ENCODE results near the gene GAK. TPM values are rescaled to one million over a fixed set of nuclear protein-coding genes. Genes with fewer than 3 reads are reported as not detected.

The GAK gene
- total RNA-seq, 1 donor from 2014 or later = 86.9 TPM

- H3K27ac ChIP-seq (ENCODE audit: low read depth, low read length) = no peak overlapping the region
- no peaks in the 10 kb centered on the region for H3K79me2 ChIP-seq (ENCODE audit: insufficient read depth, low read length)
- no peak overlapping the region for H3K4me2 ChIP-seq (ENCODE audit: low read length)
- no peaks in the 10 kb centered on the region for H3K4me1 Mint-ChIP-seq (ENCODE audit: low read depth, unreplicated experiment)
- H3K4me1 ChIP-seq (ENCODE audit: insufficient read depth, low read length) = no peaks in the 10 kb centered on the region
- no peaks in the 10 kb centered on the region for H3K36me3 Mint-ChIP-seq (ENCODE audit: low read depth, unreplicated experiment)
- peaks cover 6% of the 10 kb centered on the region for H3K9me3 Mint-ChIP-seq (ENCODE audit: unreplicated experiment)
- H3K4me3 ChIP-seq (ENCODE audit: insufficient read depth, low read depth, low read length) = no peak overlapping the region
- TF ChIP-seq CTCF (IDR thresholded peaks at IDR 0.05; ENCODE audit: insufficient read depth, low read depth, low read length) (no peak), EZH2 (IDR thresholded peaks at IDR 0.05; ENCODE audit: insufficient read depth, low read length) (no peak)
- FAIRE-seq = no peak
- H2AFZ ChIP-seq (ENCODE audit: low read depth, low read length) = no peak overlapping the region
- DNase-seq (ENCODE audit: low read depth) = no peak
- peaks cover 8% of the 10 kb centered on the region for H4K20me1 ChIP-seq (ENCODE audit: insufficient read depth, low read length)
- peaks cover 35% of the 10 kb centered on the region for H3K27me3 ChIP-seq (ENCODE audit: insufficient read depth, low read length)
- H3K27me3 Mint-ChIP-seq (ENCODE audit: low read depth, unreplicated experiment) = peaks cover 62% of the 10 kb centered on the region
- H3K27ac Mint-ChIP-seq (ENCODE audit: unreplicated experiment) = no peak overlapping the region
- H3K36me3 ChIP-seq (ENCODE audit: insufficient read depth, low read length) = no peaks in the 10 kb centered on the region
- no peak overlapping the region for H3K4me3 Mint-ChIP-seq (ENCODE audit: unreplicated experiment)
- peaks cover 4% of the 10 kb centered on the region for H3K9me3 ChIP-seq (ENCODE audit: insufficient read depth, low read depth, low read length)
- H3K9ac ChIP-seq (ENCODE audit: low read length) = no peak overlapping the region
These were observed 109.5 kb downstream of the GAK start for GRCh38 chr4:822361-823175.

DNA sequence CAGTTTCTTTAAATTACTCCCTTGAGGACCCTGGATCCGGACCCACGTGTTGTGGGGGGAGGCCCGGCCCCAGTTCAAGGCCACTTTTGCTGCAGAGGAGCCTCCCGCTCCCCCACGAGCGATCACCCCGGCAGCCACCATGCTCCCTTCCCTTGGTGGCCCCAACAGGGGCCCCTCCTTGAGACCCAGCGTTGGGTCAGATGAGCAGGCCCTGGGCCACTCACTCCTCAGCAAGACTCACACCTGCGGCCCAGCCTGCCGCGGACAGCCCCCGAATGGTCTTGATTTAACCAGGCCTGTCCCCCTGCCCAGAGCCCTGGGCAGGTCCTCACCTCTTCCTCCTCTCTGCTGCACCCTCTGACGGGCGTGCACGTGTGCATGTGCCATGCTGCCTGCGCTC, 110.5 kb downstream of the GAK start:
- DNase-seq (ENCODE audit: low read depth) (no peak), FAIRE-seq (no peak)
- Mint-ChIP-seq H3K9me3 (ENCODE audit: unreplicated experiment) (peaks cover 6% of the 10 kb centered on the region), H3K4me1 (ENCODE audit: low read depth, unreplicated experiment) (peaks cover 1% of the 10 kb centered on the region), H3K4me3 (ENCODE audit: unreplicated experiment) (no peak overlapping the region), H3K36me3 (ENCODE audit: low read depth, unreplicated experiment) (no peaks in the 10 kb centered on the region), H3K27me3 (ENCODE audit: low read depth, unreplicated experiment) (peaks cover 63% of the 10 kb centered on the region), H3K27ac (ENCODE audit: unreplicated experiment) (no peak overlapping the region)
- TF ChIP-seq CTCF (IDR thresholded peaks at IDR 0.05; ENCODE audit: insufficient read depth, low read depth, low read length) (no peak), EZH2 (IDR thresholded peaks at IDR 0.05; ENCODE audit: insufficient read depth, low read length) (no peak)
- H4K20me1 ChIP-seq (ENCODE audit: insufficient read depth, low read length) = peaks cover 8% of the 10 kb centered on the region
- H2AFZ ChIP-seq (ENCODE audit: low read depth, low read length) = no peak overlapping the region
- H3K27me3 ChIP-seq (ENCODE audit: insufficient read depth, low read length) = peaks cover 36% of the 10 kb centered on the region
- H3K79me2 ChIP-seq (ENCODE audit: insufficient read depth, low read length) = no peaks in the 10 kb centered on the region
- peaks cover 4% of the 10 kb centered on the region for H3K9me3 ChIP-seq (ENCODE audit: insufficient read depth, low read depth, low read length)
- H3K27ac ChIP-seq (ENCODE audit: low read depth, low read length) = no peak overlapping the region
- H3K4me1 ChIP-seq (ENCODE audit: insufficient read depth, low read length) = no peaks in the 10 kb centered on the region
- no peak overlapping the region for H3K4me3 ChIP-seq (ENCODE audit: insufficient read depth, low read depth, low read length)
- no peak overlapping the region for H3K4me2 ChIP-seq (ENCODE audit: low read length)
- H3K36me3 ChIP-seq (ENCODE audit: insufficient read depth, low read length) = no peaks in the 10 kb centered on the region
- H3K9ac ChIP-seq (ENCODE audit: low read length) = no peak overlapping the region

DNA sequence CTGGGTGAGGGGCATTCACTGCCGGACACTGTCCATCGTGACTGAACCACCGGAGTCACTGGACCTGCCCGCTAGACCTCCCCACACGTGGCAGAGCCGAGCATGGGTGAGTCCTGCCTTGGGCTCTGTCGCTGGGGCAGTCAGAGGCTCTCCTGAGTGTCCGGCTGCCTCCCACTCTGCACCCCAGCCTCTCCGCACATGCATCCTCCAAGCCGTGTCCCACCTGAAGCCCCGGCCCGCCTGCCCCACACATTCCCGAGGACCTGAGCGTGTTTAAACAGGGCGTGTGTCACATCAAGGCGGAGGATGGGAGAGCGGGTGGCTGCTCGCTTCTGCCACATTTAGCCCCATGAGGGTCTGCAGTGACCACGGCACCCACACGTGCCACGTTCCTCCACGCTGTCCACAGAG, 110.9 kb downstream of the GAK start:
- H3K9ac ChIP-seq (ENCODE audit: low read length) = no peak overlapping the region
- FAIRE-seq (no peak), DNase-seq (ENCODE audit: low read depth) (no peak)
- H3K4me1 ChIP-seq (ENCODE audit: insufficient read depth, low read length) = no peaks in the 10 kb centered on the region
- TF ChIP-seq CTCF (IDR thresholded peaks at IDR 0.05; ENCODE audit: insufficient read depth, low read depth, low read length) = no peak
- no peaks in the 10 kb centered on the region for H3K36me3 Mint-ChIP-seq (ENCODE audit: low read depth, unreplicated experiment)
- no peak overlapping the region for H3K27ac Mint-ChIP-seq (ENCODE audit: unreplicated experiment)
- peaks cover 8% of the 10 kb centered on the region for H4K20me1 ChIP-seq (ENCODE audit: insufficient read depth, low read length)
- peaks cover 4% of the 10 kb centered on the region for H3K9me3 ChIP-seq (ENCODE audit: insufficient read depth, low read depth, low read length)
- peaks cover 6% of the 10 kb centered on the region for H3K9me3 Mint-ChIP-seq (ENCODE audit: unreplicated experiment)
- H3K4me3 ChIP-seq (ENCODE audit: insufficient read depth, low read depth, low read length) = no peak overlapping the region
- H3K79me2 ChIP-seq (ENCODE audit: insufficient read depth, low read length) = no peaks in the 10 kb centered on the region
- no peak overlapping the region for H3K4me3 Mint-ChIP-seq (ENCODE audit: unreplicated experiment)
- H3K27me3 ChIP-seq (ENCODE audit: insufficient read depth, low read length) = peaks cover 38% of the 10 kb centered on the region
- no peak overlapping the region for H3K27ac ChIP-seq (ENCODE audit: low read depth, low read length)
- no peaks in the 10 kb centered on the region for H3K36me3 ChIP-seq (ENCODE audit: insufficient read depth, low read length)
- H3K4me1 Mint-ChIP-seq (ENCODE audit: low read depth, unreplicated experiment) = peaks cover 1% of the 10 kb centered on the region
- no peak overlapping the region for H3K4me2 ChIP-seq (ENCODE audit: low read length)
- no peak overlapping the region for H2AFZ ChIP-seq (ENCODE audit: low read depth, low read length)
- peaks cover 66% of the 10 kb centered on the region for H3K27me3 Mint-ChIP-seq (ENCODE audit: low read depth, unreplicated experiment)

Measured in astrocyte (in vitro differentiated cells and primary cell).